Motor neuron (in vitro differentiated cells): Measurements from ENCODE around the gene DRD4. TPM values are rescaled to one million over a fixed set of nuclear protein-coding genes. Genes with fewer than 3 reads are reported as not detected.

Source experiments
- ATAC-seq, 8 experiments: fragments of 200-7000 bp; cut with Tn5 transposase; replicated peaks in 6 of 8; 2 replicates each; pipeline ENCODE4 v1.8.0; 2021; ENCODE audit warnings: mild to moderate bottlenecking in 8 of 8, moderate library complexity in 8 of 8
- H3K27ac ChIP-seq, 2 donors: fragments of 250-450 bp; sonication (Bioruptor Pico); 2 replicates each; pipeline ENCODE4 v1.9.0; 2021; ENCODE audit warnings: antibody characterized with exemption in 2 of 2, mild to moderate bottlenecking in 2 of 2, moderate library complexity in 1 of 2
- H3K4me1 ChIP-seq, 2 donors: fragments of 250-450 bp; sonication (Bioruptor Pico); replicated peaks in 1 of 2; 2 replicates each; pipeline ENCODE4 v1.6.1; 2021; ENCODE audit warnings: antibody characterized with exemption in 2 of 2, mild to moderate bottlenecking in 2 of 2, moderate library complexity in 1 of 2
- H3K4me3 ChIP-seq, 5 donors: fragments of 250-450 bp; sonication (Bioruptor Pico); 2 replicates each; pipeline ENCODE4 v1.9.0; 2021; ENCODE audit warnings: antibody characterized with exemption in 5 of 5, mild to moderate bottlenecking in 5 of 5, moderate library complexity in 4 of 5
- WGBS, 10 experiments: fragments of 450-650 bp; shearing (Covaris generic); methylation state at CpG; one replicate each; pipeline ENCODE4 v1.0.0; 2022; 5-methylcytosine and 5-hydroxymethylcytosine counted together
- in situ Hi-C, 9 experiments: fragments of 400-800 bp; cut with MboI; loops; one replicate each; pipeline ENCODE4 v1.15.0; 2021; ENCODE audit warnings: low sequenced_read_pairs in 9 of 9, low pct_unique_long_range_greater_than_20kb in 2 of 9; ENCODE audit not compliant: unreplicated experiment in 9 of 9
- total RNA-seq, 8 experiments: library from RNA; unstranded; fragments of 300-600 nt; gene quantifications; 2 replicates each; pipeline versions ENCODE4 v1.2.3 to v1.2.4, GENCODE V29; 2022

The DRD4 gene
- total RNA-seq, 8 experiments from 2014 or later = 0.22 to 1.8 (median 0.93) TPM; not detected in 3

GRCh38 chr11:629237-629583 is 7.9 kb upstream of the DRD4 start:
- Histone ChIP-seq H3K27ac (no peak overlapping the region), H3K4me1 (peaks cover 4 to 16% of the 10 kb centered on the region in 2 donors), H3K4me3 (no peak overlapping the region)
- in situ Hi-C loops = no loop called here
- WGBS, 10 experiments = 33 to 100% (median 66%) methylated on average over 1 to 10 of the region's 10 CpGs
- no peak for ATAC-seq

DNA sequence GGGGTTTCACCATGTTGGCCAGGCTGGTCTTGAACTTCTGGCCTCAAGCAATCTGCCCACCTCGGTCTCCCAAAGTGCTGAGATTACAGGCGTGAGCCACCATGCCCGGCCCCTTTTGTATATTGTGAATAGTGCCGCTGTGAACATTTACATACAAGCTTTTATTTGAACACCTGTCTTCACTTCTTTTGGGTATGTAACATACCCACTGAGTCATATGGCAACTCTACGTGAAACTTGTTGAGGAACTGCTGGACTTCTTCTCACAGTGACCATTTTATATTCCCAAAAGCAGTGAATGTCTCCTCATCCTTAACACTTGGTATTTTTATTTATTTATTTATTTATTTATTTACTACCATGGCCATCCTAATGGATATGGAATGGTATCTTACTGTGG is 6.2 kb upstream of the DRD4 start:
- no peak overlapping the region for H3K4me3 ChIP-seq
- 43 to 100% (median 93%) methylated on average over 1 to 5 of the region's 5 CpGs; no CpG with 5 or more reads in 2 of the 10 experiments for WGBS, 10 experiments
- in situ Hi-C loops = no loop called here
- peaks cover 3 to 4% of the 10 kb centered on the region in 2 donors for H3K4me1 ChIP-seq
- ATAC-seq = no peak
- H3K27ac ChIP-seq = no peak overlapping the region

DNA sequence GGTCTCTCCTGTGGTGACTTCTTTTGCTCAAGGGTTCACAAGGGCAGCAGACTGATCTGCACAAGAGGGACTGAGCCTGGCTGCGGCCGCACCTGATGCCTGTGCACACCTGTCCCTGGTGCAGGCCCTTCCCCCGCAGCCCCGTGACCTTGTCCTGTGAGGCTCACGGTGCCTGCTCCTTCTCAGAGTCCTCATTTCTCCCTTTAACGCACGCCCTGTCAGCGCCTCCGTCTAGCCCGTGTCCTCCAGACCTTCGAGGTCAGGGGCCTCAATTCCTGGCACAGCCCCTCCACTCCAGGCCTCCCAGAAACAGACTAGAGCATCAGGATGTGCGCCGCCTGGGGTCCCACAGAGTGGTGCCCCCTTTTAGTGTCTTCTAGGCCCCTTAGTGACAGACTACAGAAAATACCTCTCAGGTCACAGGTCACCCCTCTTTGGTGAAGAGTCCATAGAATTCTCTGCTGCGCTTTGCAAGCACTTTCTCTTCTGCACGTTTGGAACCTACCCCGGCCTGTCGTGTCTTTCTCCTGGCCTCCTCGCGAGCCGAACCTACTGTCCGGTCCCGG is 1.0 kb upstream of the DRD4 start:
- peaks cover 32 to 36% of the 10 kb centered on the region in 2 donors for H3K4me1 ChIP-seq
- WGBS, 10 experiments = 50 to 80% (median 65%) methylated on average over 1 to 10 of the region's 22 CpGs; no CpG with 5 or more reads in 3 of the 10 experiments
- H3K27ac ChIP-seq = no peak overlapping the region
- ATAC-seq = no peak
- H3K4me3 ChIP-seq = no peak overlapping the region
- in situ Hi-C loops = no loop called here

DNA sequence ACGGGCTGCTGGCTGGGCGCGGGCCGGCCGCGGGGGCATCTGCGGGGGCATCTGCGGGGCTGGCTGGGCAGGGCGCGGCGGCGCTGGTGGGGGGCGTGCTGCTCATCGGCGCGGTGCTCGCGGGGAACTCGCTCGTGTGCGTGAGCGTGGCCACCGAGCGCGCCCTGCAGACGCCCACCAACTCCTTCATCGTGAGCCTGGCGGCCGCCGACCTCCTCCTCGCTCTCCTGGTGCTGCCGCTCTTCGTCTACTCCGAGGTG is 194 bp downstream of the DRD4 start:
- peaks cover 32 to 36% of the 10 kb centered on the region in 2 donors for H3K4me1 ChIP-seq
- peak in 3 of 8 experiments; percentile 2 to 7 (median 4) for ATAC-seq
- 5% methylated on average over 4 of the region's 34 CpGs; no CpG with 5 or more reads in 9 of the 10 experiments for whole genome bisulfite sequencing, 10 experiments
- no peak overlapping the region for H3K27ac ChIP-seq
- peak overlapping the region in 2 of 5 donors; percentile 7 to 8 for H3K4me3 ChIP-seq
- in situ Hi-C loops = no loop called here

- Histone ChIP-seq H3K27ac (no peak overlapping the region), H3K4me1 (peaks cover 32 to 36% of the 10 kb centered on the region in 2 donors), H3K4me3 (peak overlapping the region in 2 of 5 donors; percentile 7 to 8)
- WGBS, 10 experiments = 10 to 80% (median 25%) methylated on average over 1 to 22 of the region's 55 CpGs; no CpG with 5 or more reads in 6 of the 10 experiments
- in situ Hi-C loops = no loop called here
- ATAC-seq = peak in 1 of 8 experiments; percentile 24
Observed at GRCh38 chr11:637593-638521, 788 bp downstream of the DRD4 start.

- WGBS, 10 experiments = 0 to 82% (median 20%) methylated on average over 1 to 15 of the region's 28 CpGs; no CpG with 5 or more reads in 1 of the 10 experiments
- peak overlapping the region in 1 of 5 donors; percentile 5 for H3K4me3 ChIP-seq
Observed at GRCh38 chr11:638631-639331, 1.7 kb downstream of the DRD4 start.

GRCh38 chr11:639332-639955 is 2.4 kb downstream of the DRD4 start:
- H3K4me1 ChIP-seq = peaks cover 32 to 36% of the 10 kb centered on the region in 2 donors
- WGBS, 10 experiments = 14 to 100% methylated on average over 1 to 8 of the region's 80 CpGs; no CpG with 5 or more reads in 8 of the 10 experiments
- H3K4me3 ChIP-seq = peak overlapping the region in 1 of 5 donors; percentile 5
- ATAC-seq = peak in 7 of 8 experiments; percentile 2 to 64 (median 12)
- in situ Hi-C loops = no loop called here
- peak overlapping the region in 1 of 2 donors; percentile 34 for H3K27ac ChIP-seq

More at GRCh38 chr11:638631-639331, 1.7 kb downstream of the DRD4 start:
- peak overlapping the region in 1 of 2 donors; percentile 34 for H3K27ac ChIP-seq
- peak in 6 of 8 experiments; percentile 6 to 35 (median 25) for ATAC-seq
- in situ Hi-C loops = no loop called here
- peaks cover 32 to 36% of the 10 kb centered on the region in 2 donors for H3K4me1 ChIP-seq

DNA sequence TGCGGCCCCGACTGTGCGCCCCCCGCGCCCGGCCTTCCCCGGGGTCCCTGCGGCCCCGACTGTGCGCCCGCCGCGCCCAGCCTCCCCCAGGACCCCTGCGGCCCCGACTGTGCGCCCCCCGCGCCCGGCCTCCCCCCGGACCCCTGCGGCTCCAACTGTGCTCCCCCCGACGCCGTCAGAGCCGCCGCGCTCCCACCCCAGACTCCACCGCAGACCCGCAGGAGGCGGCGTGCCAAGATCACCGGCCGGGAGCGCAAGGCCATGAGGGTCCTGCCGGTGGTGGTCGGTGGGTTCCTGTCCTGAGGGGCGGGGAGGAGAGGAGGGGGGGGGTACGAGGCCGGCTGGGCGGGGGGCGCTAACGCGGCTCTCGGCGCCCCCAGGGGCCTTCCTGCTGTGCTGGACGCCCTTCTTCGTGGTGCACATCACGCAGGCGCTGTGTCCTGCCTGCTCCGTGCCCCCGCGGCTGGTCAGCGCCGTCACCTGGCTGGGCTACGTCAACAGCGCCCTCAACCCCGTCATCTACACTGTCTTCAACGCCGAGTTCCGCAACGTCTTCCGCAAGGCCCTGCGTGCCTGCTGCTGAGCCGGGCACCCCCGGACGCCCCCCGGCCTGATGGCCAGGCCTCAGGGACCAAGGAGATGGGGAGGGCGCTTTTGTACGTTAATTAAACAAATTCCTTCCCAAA is 3.1 kb downstream of the DRD4 start:
- H3K4me3 ChIP-seq = no peak overlapping the region
- H3K4me1 ChIP-seq = peaks cover 32 to 36% of the 10 kb centered on the region in 2 donors
- in situ Hi-C loops = no loop called here
- 34 to 83% methylated on average over 7 to 9 of the region's 69 CpGs; no CpG with 5 or more reads in 8 of the 10 experiments for WGBS, 10 experiments
- ATAC-seq = no peak
- no peak overlapping the region for H3K27ac ChIP-seq

GRCh38 chr11:641806-642370 is 4.8 kb downstream of the DRD4 start:
- 95 to 100% (median 100%) methylated on average over 1 to 7 of the region's 19 CpGs; no CpG with 5 or more reads in 7 of the 10 experiments for WGBS, 10 experiments
- H3K4me1 ChIP-seq = peaks cover 29% of the 10 kb centered on the region in 2 donors
- in situ Hi-C loops = no loop called here
- ATAC-seq = no peak
- H3K4me3 ChIP-seq = no peak overlapping the region
- no peak overlapping the region for H3K27ac ChIP-seq

GRCh38 chr11:643366-643765 is 6.3 kb downstream of the DRD4 start:
- Histone ChIP-seq H3K4me1 (peaks cover 14% of the 10 kb centered on the region in 2 donors), H3K27ac (no peak overlapping the region), H3K4me3 (no peak overlapping the region)
- ATAC-seq = no peak
- in situ Hi-C loops = no loop called here
- 83 to 100% (median 100%) methylated on average over 1 to 4 of the region's 9 CpGs; no CpG with 5 or more reads in 4 of the 10 experiments for WGBS, 10 experiments

DNA sequence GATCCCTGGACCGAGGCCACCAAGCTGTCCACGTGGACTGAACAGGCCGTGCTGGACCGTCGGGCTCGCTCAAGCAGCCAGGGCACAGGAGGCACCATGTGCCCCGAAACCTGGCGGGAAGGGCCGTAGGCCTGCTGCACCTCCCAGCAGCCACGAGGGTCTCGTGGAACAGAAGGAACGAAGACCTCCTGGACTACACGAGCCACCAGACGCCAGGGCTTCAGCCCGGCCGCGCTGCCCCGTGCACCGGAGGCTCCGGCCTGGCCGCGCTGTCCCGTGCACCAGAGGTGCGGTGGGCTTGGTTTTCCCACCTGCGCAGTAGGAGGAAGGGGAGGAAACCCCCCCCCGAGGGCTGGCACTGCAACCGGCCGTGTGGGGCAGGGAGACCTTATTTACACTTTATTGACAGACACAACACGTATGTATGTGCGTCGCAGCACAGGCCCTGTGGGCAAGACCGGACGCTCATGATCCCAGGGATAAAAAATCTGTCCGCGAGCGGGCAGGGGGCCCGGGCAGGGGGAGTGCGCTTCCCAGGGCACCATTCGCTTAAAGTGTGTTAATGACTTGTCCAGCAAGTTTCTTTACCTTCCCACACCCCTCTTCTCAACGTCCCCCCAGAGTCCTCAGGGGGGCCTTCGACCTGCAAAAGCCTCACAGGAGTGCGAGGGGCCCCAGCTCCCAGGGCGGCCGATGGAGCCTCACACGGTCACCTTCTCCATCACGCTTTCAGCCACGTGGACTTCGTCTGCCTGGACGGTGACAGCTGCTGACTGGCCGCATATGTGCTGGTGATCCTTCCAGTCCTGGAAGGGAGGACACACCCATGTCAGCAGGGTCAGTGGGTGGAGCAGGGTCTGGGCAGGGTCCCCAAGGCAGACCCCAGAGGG is 7.0 kb downstream of the DRD4 start:
- WGBS, 10 experiments = 60 to 100% (median 80%) methylated on average over 1 to 13 of the region's 50 CpGs; no CpG with 5 or more reads in 3 of the 10 experiments
- Histone ChIP-seq H3K27ac (no peak overlapping the region), H3K4me3 (no peak overlapping the region), H3K4me1 (peaks cover 7% of the 10 kb centered on the region in 2 donors)
- ATAC-seq = peak in 2 of 8 experiments; percentile 18 to 33
- in situ Hi-C loops = no loop called here
